ENCODE results near the gene ZNF205. TPM values are rescaled to one million over a fixed set of nuclear protein-coding genes. Genes with fewer than 3 reads are reported as not detected.

Gene ZNF205
- total and polyA plus RNA-seq, 2 donors (not counting 1 experiment from before 2014, with no cell fraction given), result not detected

DNA sequence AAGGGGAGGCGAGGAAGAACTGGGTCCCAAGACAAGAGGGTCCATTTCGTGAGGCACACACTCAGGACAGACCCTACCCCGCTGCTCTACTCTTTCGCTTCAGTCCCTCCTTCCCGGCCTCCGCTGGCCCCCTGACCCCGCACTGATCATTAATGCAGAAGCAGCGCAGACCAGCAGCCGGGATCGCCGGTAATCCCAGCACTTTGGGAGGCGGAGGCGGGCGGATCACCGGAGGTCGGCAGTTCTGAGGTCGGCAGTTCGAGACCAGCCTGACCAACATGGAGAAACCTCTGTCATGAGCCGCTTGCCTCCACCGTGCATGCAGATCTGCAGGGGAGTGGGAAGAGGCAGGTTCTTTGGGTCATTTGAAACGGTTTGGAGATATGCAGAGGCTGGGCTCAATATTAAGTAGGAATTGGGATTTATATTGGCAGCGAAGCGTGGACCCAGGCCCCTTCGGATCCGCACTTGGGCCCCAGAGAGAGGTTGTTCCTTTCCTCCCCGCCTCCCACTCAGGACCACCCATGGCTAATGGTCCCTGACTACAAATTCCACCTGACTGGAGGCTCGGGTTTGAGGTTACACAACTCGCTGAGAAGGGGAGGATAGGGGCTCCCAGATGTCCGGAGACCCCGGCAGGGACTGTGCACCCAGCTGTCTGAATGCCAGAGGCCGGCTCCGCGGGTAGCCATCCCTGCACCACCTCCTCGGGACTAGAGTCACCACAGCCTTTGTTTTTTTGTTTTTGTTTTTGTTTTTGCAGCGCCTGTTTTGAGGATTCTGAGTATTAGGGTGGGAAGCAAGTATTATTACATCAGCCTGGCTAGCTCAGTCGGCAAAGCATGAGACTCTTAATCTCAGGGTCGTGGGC, 52.0 kb downstream of the ZNF205 start:
- H3K4me1 Mint-ChIP-seq, result peaks cover 10% of the 10 kb centered on the region
- H3K4me2 ChIP-seq (replicated peaks; ENCODE audit: low read depth, low read length, poor library complexity, severe bottlenecking), result no peak overlapping the region
- no peak for DNase-seq
- intact Hi-C loops (cut with micrococcal nuclease), result no loop called here
- TF ChIP-seq EZH2 (IDR thresholded peaks at IDR 0.05; ENCODE audit: borderline replicate concordance, insufficient read depth, low read depth, low read length, poor library complexity, severe bottlenecking), result no peak
- TF ChIP-seq, protein P1, sequence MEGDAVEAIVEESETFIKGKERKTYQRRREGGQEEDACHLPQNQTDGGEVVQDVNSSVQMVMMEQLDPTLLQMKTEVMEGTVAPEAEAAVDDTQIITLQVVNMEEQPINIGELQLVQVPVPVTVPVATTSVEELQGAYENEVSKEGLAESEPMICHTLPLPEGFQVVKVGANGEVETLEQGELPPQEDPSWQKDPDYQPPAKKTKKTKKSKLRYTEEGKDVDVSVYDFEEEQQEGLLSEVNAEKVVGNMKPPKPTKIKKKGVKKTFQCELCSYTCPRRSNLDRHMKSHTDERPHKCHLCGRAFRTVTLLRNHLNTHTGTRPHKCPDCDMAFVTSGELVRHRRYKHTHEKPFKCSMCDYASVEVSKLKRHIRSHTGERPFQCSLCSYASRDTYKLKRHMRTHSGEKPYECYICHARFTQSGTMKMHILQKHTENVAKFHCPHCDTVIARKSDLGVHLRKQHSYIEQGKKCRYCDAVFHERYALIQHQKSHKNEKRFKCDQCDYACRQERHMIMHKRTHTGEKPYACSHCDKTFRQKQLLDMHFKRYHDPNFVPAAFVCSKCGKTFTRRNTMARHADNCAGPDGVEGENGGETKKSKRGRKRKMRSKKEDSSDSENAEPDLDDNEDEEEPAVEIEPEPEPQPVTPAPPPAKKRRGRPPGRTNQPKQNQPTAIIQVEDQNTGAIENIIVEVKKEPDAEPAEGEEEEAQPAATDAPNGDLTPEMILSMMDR (IDR thresholded peaks at IDR 0.05), result no peak
- no peak overlapping the region for H2AFZ ChIP-seq (ENCODE audit: insufficient read depth, low read depth, low read length, poor library complexity, severe bottlenecking)
- H3K27me3 Mint-ChIP-seq, result peaks cover 6% of the 10 kb centered on the region
- peaks cover 0 to 9% (median 0%) of the 10 kb centered on the region in 3 donors for H3K9me3 ChIP-seq (ENCODE audit: control extremely low read depth in 1 of 3, control insufficient read depth in 2 of 3, insufficient read depth in 1 of 3, low read length in 2 of 3)
- CTCF ChIA-PET, result interaction anchor here (0.7 to 2.4 kb wide), 8 partner anchors 10 to 160 kb away, joined by 3 to 17 read pairs (median 8); no protein-coding TSS in a partner anchor
- H3K27me3 ChIP-seq (replicated peaks in 1 of 4; ENCODE audit: control extremely low read depth in 1 of 4, control insufficient read depth in 3 of 4, insufficient read depth in 4 of 4, low read length in 3 of 4), result peaks cover 0 to 22% (median 8%) of the 10 kb centered on the region in 4 experiments
- no peak overlapping the region for H3K27ac ChIP-seq (ENCODE audit: low read length in 2 of 2)
- no peak overlapping the region for H3K27ac Mint-ChIP-seq
- H3K4me3 ChIP-seq (ENCODE audit: control extremely low read depth in 1 of 5, extremely low read depth in 1 of 5, insufficient read depth in 1 of 5, low read depth in 2 of 5, low read length in 4 of 5), result no peak overlapping the region
- H3K4me1 ChIP-seq (ENCODE audit: control insufficient read depth in 2 of 2, insufficient read depth in 2 of 2, low read length in 2 of 2), result peaks cover 14 to 16% of the 10 kb centered on the region in 2 donors
- no peak overlapping the region for H3K9ac ChIP-seq (ENCODE audit: low read length)
- H3K4me3 Mint-ChIP-seq, result no peak overlapping the region
- no peaks in the 10 kb centered on the region for H3K36me3 ChIP-seq (replicated peaks in 1 of 2; ENCODE audit: control extremely low read depth in 1 of 2, control insufficient read depth in 1 of 2, extremely low read depth in 1 of 2, insufficient read depth in 2 of 2, low read length in 1 of 2)
- no peaks in the 10 kb centered on the region for H3K79me2 ChIP-seq (ENCODE audit: control insufficient read depth, insufficient read depth, low read length)
- H3K9me3 Mint-ChIP-seq (ENCODE audit: insufficient read depth), result no peaks in the 10 kb centered on the region
- no peak for ATAC-seq (ENCODE audit: low read depth)
- POLR2A ChIA-PET, result no interaction called here
- 91% methylated on average over 30 of the region's 37 CpGs for WGBS (ENCODE audit: insufficient coverage)
- H4K20me1 ChIP-seq (ENCODE audit: control insufficient read depth, insufficient read depth, low read length, poor library complexity, severe bottlenecking), result no peaks in the 10 kb centered on the region

Data from B cell (primary cell).